ENCODE data around the gene ZDHHC17.

GRCh38 chr12:76784600-76785051 lies 20.7 kb downstream of the ZDHHC17 start:
- TF ChIP-seq EZH2 (IDR thresholded peaks at IDR 0.05; ENCODE audit: low read length) (no peak), CTCF (optimal IDR thresholded peaks at IDR 0.05 in 1 of 3, IDR thresholded peaks at IDR 0.05 in 1 of 3, conservative IDR thresholded peaks at IDR 0.05 in 1 of 3; ENCODE audit: extremely low read depth in 1 of 3, insufficient read depth in 2 of 3, low read length in 3 of 3) (no peak)
